IMR-90 (cell line): ENCODE results near the gene FAIM2. TPM values are rescaled to one million over a fixed set of nuclear protein-coding genes. Genes with fewer than 3 reads are reported as not detected.

Experiments used
- ATAC-seq: fragments of 200-7000 bp; cut with Tn5 transposase; 2 replicates; pipeline ENCODE4 v1.9.1; 2020; ENCODE audit warnings: low read depth, mild to moderate bottlenecking, moderate library complexity
- BruUV-seq: library from RNA; stranded (reverse); fragments of 400-500 nt; replicated peaks from 2 replicates; lab custom pipeline; 2021; lab: Mats Ljungman, UMichigan
- CTCF ChIA-PET: fragments of 300-600 bp; formaldehyde crosslinking; extraction: SDS; loops from one replicate; lab custom pipeline; 2021; ENCODE audit warnings: antibody characterized with exemption; lab: Yijun Ruan, JAX
- POLR2A ChIA-PET: fragments of 300-600 bp; sonication (Branson Sonifier 250); formaldehyde crosslinking; loops from one replicate; lab custom pipeline; 2022; ENCODE audit warnings: antibody characterized with exemption; ENCODE audit not compliant: unreplicated experiment; lab: Charles Lee
- DNase-seq: peaks from one replicate; pipeline ENCODE4 v3.0.0; 2013
- H2AFZ ChIP-seq: replicated peaks from 2 replicates; pipeline ENCODE3; 2013; ENCODE audit warnings: low read length, mild to moderate bottlenecking; ENCODE audit not compliant: poor library complexity
- H2AK5ac ChIP-seq: 2 replicates; pipeline ENCODE4 v1.6.1; 2013; ENCODE audit warnings: low read depth, low read length, inconsistent platforms
- H2AK9ac ChIP-seq: replicated peaks from 2 replicates; pipeline ENCODE3; 2013; ENCODE audit warnings: mild to moderate bottlenecking, low read depth, low read length, moderate library complexity; ENCODE audit not compliant: poor library complexity
- H2BK120ac ChIP-seq: 2 replicates; pipeline ENCODE4 v1.6.1; 2013; ENCODE audit warnings: low read depth, low read length, inconsistent platforms
- H2BK15ac ChIP-seq: 3 replicates; pipeline ENCODE4 v1.6.1; 2013; ENCODE audit warnings: low read depth, low read length, inconsistent platforms
- H2BK20ac ChIP-seq: 2 replicates; pipeline ENCODE4 v1.6.1; 2013; ENCODE audit warnings: low read depth, mild to moderate bottlenecking, inconsistent platforms, low read length, moderate library complexity
- H2BK5ac ChIP-seq: 2 replicates; pipeline ENCODE4 v1.6.1; 2013; ENCODE audit warnings: mild to moderate bottlenecking, low read depth, low read length, inconsistent platforms; ENCODE audit not compliant: poor library complexity, severe bottlenecking
- H3K14ac ChIP-seq: replicated peaks from 2 replicates; pipeline ENCODE4 v1.6.1; 2013; ENCODE audit warnings: low read depth, low read length, inconsistent platforms
- H3K18ac ChIP-seq: 2 replicates; pipeline ENCODE4 v1.6.1; 2013; ENCODE audit warnings: low read depth, low read length, control low read depth
- H3K23ac ChIP-seq: 2 replicates; pipeline ENCODE4 v1.6.1; 2013; ENCODE audit warnings: low read depth, low read length, inconsistent platforms
- H3K27ac ChIP-seq: 2 replicates; pipeline ENCODE4 v1.5.1; 2013; ENCODE audit warnings: mild to moderate bottlenecking, control low read depth, low read length; ENCODE audit not compliant: insufficient read depth
- H3K27me3 ChIP-seq: 2 replicates; pipeline ENCODE4 v1.6.1; 2013; ENCODE audit warnings: low read length; ENCODE audit not compliant: control insufficient read depth, insufficient read depth
- H3K36me3 ChIP-seq: 2 replicates; pipeline ENCODE4 v1.6.1; 2013; ENCODE audit warnings: low read length, mixed read lengths; ENCODE audit not compliant: control insufficient read depth, insufficient read depth
- H3K4ac ChIP-seq: 2 replicates; pipeline ENCODE4 v1.6.1; 2013; ENCODE audit warnings: low read depth, low read length, inconsistent platforms
- H3K4me1 ChIP-seq: 2 replicates; pipeline ENCODE4 v1.6.1; 2013; ENCODE audit warnings: low read length, mixed read lengths; ENCODE audit not compliant: control insufficient read depth, insufficient read depth
- H3K4me2 ChIP-seq: 2 replicates; pipeline ENCODE4 v1.6.1; 2013; ENCODE audit warnings: low read depth, mild to moderate bottlenecking, control low read depth, low read length, moderate library complexity
- H3K4me3 ChIP-seq: 2 replicates; pipeline ENCODE4 v1.5.1; 2013; ENCODE audit warnings: low read depth, mild to moderate bottlenecking, control low read depth, low read length, moderate library complexity; ENCODE audit not compliant: insufficient read depth
- H3K56ac ChIP-seq: 2 replicates; pipeline ENCODE4 v1.6.1; 2013; ENCODE audit warnings: low read length, inconsistent platforms; ENCODE audit not compliant: insufficient read depth; ENCODE audit errors: extremely low read depth
- H3K79me1 ChIP-seq, 2 experiments: 2 replicates each; pipeline ENCODE4 v1.6.1; 2013; ENCODE audit warnings: low read length in 2 of 2, inconsistent platforms in 1 of 2, low read depth in 1 of 2
- H3K9ac ChIP-seq: 2 replicates; pipeline ENCODE4 v1.6.1; 2013; ENCODE audit warnings: low read depth, low read length, control low read depth
- H3K9me1 ChIP-seq: 2 replicates; pipeline ENCODE4 v1.6.1; 2013; ENCODE audit warnings: low read length, inconsistent platforms; ENCODE audit not compliant: insufficient read depth
- H3K9me3 ChIP-seq: 2 replicates; pipeline ENCODE4 v1.6.1; 2013; ENCODE audit warnings: low read length; ENCODE audit not compliant: control insufficient read depth, insufficient read depth
- H4K20me1 ChIP-seq: 2 replicates; pipeline ENCODE4 v1.6.1; 2013; ENCODE audit warnings: low read length, inconsistent platforms; ENCODE audit not compliant: insufficient read depth
- H4K5ac ChIP-seq: 2 replicates; pipeline ENCODE4 v1.6.1; 2013; ENCODE audit warnings: mild to moderate bottlenecking, low read depth, low read length, control low read depth
- H4K8ac ChIP-seq, 2 experiments: 2 replicates each; pipeline ENCODE4 v1.6.1; 2013; ENCODE audit warnings: low read depth in 2 of 2, low read length in 2 of 2, control low read depth in 1 of 2, inconsistent platforms in 1 of 2
- H4K91ac ChIP-seq: 2 replicates; pipeline ENCODE4 v1.6.1; 2013; ENCODE audit warnings: low read depth, low read length, inconsistent platforms; ENCODE audit not compliant: insufficient read depth
- BHLHE40 ChIP-seq: fragments of 150-350 bp; IDR thresholded peaks from 2 replicates; pipeline ENCODE4 v1.6.1; 2016; ENCODE audit warnings: mild to moderate bottlenecking, low read depth, low read length
- CHD1 ChIP-seq: IDR thresholded peaks from 2 replicates; pipeline ENCODE4 v1.6.1; 2012; ENCODE audit warnings: low read depth, low read length, improper control_type of control experiment
- FOS ChIP-seq: fragments of 150-350 bp; IDR thresholded peaks from 2 replicates; pipeline ENCODE4 v1.6.1; 2016; ENCODE audit warnings: low read depth, low read length
- NFE2L2 ChIP-seq: fragments of 150-350 bp; IDR thresholded peaks from 2 replicates; pipeline ENCODE4 v1.6.1; 2016; ENCODE audit warnings: low read depth, mild to moderate bottlenecking, low read length
- RAD21 ChIP-seq: IDR thresholded peaks from 2 replicates; pipeline ENCODE4 v1.6.1; 2012; ENCODE audit warnings: low read length, improper control_type of control experiment
- RCOR1 ChIP-seq: IDR thresholded peaks from 2 replicates; pipeline ENCODE4 v1.6.1; 2012; ENCODE audit warnings: mild to moderate bottlenecking, low read length, improper control_type of control experiment; ENCODE audit not compliant: insufficient replicate concordance
- RFX5 ChIP-seq: IDR thresholded peaks from 2 replicates; pipeline ENCODE4 v1.8.0; 2012; ENCODE audit warnings: low read depth, mild to moderate bottlenecking, low read length, moderate library complexity
- SMC3 ChIP-seq: fragments of 150-350 bp; IDR thresholded peaks from 2 replicates; pipeline ENCODE4 v1.6.1; 2016; ENCODE audit warnings: low read depth, mild to moderate bottlenecking, antibody characterized with exemption, low read length, moderate library complexity
- USF2 ChIP-seq: fragments of 150-350 bp; IDR thresholded peaks from 2 replicates; pipeline ENCODE4 v1.6.1; 2017; ENCODE audit warnings: mild to moderate bottlenecking, antibody characterized with exemption, low read length, low read depth
- WGBS, 2 experiments: methylation state at CpG; one replicate each; pipeline versions ENCODE4 v1.1.5 to v1.1.7; 2013; ENCODE audit warnings: missing lambda C conversion rate in 2 of 2; ENCODE audit not compliant: insufficient read length in 1 of 2; ENCODE audit errors: extremely low coverage in 2 of 2; 5-methylcytosine and 5-hydroxymethylcytosine counted together
- dilution Hi-C: fragments of 300-500 bp; cut with HindIII; formaldehyde crosslinking; loops from one replicate; pipeline ENCODE4 v1.14.3; 2018; ENCODE audit warnings: low sequenced_read_pairs; ENCODE audit not compliant: unreplicated experiment
- in situ Hi-C: fragments of 300-500 bp; cut with MboI; formaldehyde crosslinking; loops from 3 replicates; pipeline ENCODE4 v1.14.3; 2019; ENCODE audit warnings: low sequenced_read_pairs, inconsistent platforms, mixed read lengths
- intact Hi-C: fragments of 100-400 bp; cut with micrococcal nuclease; formaldehyde crosslinking; loops from 2 replicates; pipeline ENCODE4 v1.10.0; 2022
- polyA plus RNA-seq, 3 experiments: library from polyadenylated mRNA; depleted of rRNA; stranded (reverse); fragments of >200 nt; gene quantifications; 2 replicates each; pipeline ENCODE4 v1.2.3, GENCODE V29; 2012; ENCODE audit warnings: low replicate concordance in 1 of 3
- total RNA-seq: library from RNA; depleted of rRNA; stranded (reverse); fragments of >200 nt; gene quantifications from 2 replicates; pipeline ENCODE4 v1.2.3, GENCODE V29; 2012

Gene FAIM2
- total and polyA plus RNA-seq, 2 of the 4 experiments (the other 2 are of a cell fraction) = 0.72 to 5.3 TPM

GRCh38 chr12:49892084-49892731 lies 11.5 kb downstream of the FAIM2 start:
- no peaks in the 10 kb centered on the region for H3K9me3 ChIP-seq
- H3K9ac ChIP-seq = no peak overlapping the region
- H2BK120ac ChIP-seq = no peak overlapping the region
- intact Hi-C loops = no loop called here
- no peaks in the 10 kb centered on the region; the same call in 1 of the 2 replicates for H3K4me1 ChIP-seq
- CTCF ChIA-PET = no interaction called here
- H3K14ac ChIP-seq = no peak overlapping the region
- no peak overlapping the region for H3K4me2 ChIP-seq
- no peaks in the 10 kb centered on the region for H3K9me1 ChIP-seq
- H3K4ac ChIP-seq = no peak overlapping the region
- no peak overlapping the region for H4K8ac ChIP-seq
- H3K27me3 ChIP-seq = peaks cover 48% of the 10 kb centered on the region
- ATAC-seq (no peak), DNase-seq (no peak)
- no peaks in the 10 kb centered on the region for H3K36me3 ChIP-seq
- no peak overlapping the region for H2AFZ ChIP-seq
- H2AK9ac ChIP-seq = no peak overlapping the region
- TF ChIP-seq FOS (no peak), RAD21 (no peak), USF2 (no peak), BHLHE40 (no peak), SMC3 (no peak), RCOR1 (no peak), CHD1 (no peak), NFE2L2 (no peak), RFX5 (no peak)
- no peak overlapping the region for H3K23ac ChIP-seq
- H4K91ac ChIP-seq = no peak overlapping the region
- no peak overlapping the region for H2BK20ac ChIP-seq
- no peak overlapping the region for H2AK5ac ChIP-seq
- H2BK15ac ChIP-seq = no peak overlapping the region
- H2BK5ac ChIP-seq = no peak overlapping the region
- no peak overlapping the region for H3K18ac ChIP-seq
- no peak overlapping the region for H3K27ac ChIP-seq
- no TSS peak for BruUV-seq
- H4K5ac ChIP-seq = no peak overlapping the region
- dilution Hi-C loops = no loop called here
- 16% methylated on average over 8 of the region's 10 CpGs; no CpG with 5 or more reads in 1 of the 2 experiments for WGBS, 2 experiments
- no peak overlapping the region for H3K4me3 ChIP-seq
- in situ Hi-C loops = no loop called here
- no peaks in the 10 kb centered on the region for H3K79me1 ChIP-seq
- no peak overlapping the region for H3K56ac ChIP-seq
- POLR2A ChIA-PET = no interaction called here
- no peaks in the 10 kb centered on the region; the same call in 1 of the 2 replicates for H4K20me1 ChIP-seq
